AG09309 (cell line): ENCODE measurements around the gene METAP1D.

Experiments used
- DNase-seq: peaks from one replicate; pipeline ENCODE4 v3.0.0-alpha.2; 2010; ENCODE audit warnings: low read depth
- H3K4me3 ChIP-seq: 2 replicates; pipeline ENCODE4 v1.5.1; 2011; ENCODE audit warnings: mild to moderate bottlenecking, low read depth, low read length, moderate library complexity; ENCODE audit not compliant: control insufficient read depth
- CTCF ChIP-seq: IDR thresholded peaks from 2 replicates; pipeline ENCODE4 v1.5.1; 2011; ENCODE audit warnings: mild to moderate bottlenecking, low read depth, low read length, inconsistent platforms; ENCODE audit not compliant: insufficient read depth, control insufficient read depth; ENCODE audit errors: missing control alignments

The METAP1D gene

GRCh38 chr2:172031536-172031935 is 31.8 kb downstream of the METAP1D start:
- H3K4me3 ChIP-seq = no peak overlapping the region
- no peak for DNase-seq
- no peak for TF ChIP-seq CTCF

GRCh38 chr2:172038121-172038520 is 38.4 kb downstream of the METAP1D start:
- TF ChIP-seq CTCF = no peak
- no peak for DNase-seq
- no peak overlapping the region for H3K4me3 ChIP-seq

GRCh38 chr2:172038604-172039003 is 38.9 kb downstream of the METAP1D start:
- peak; percentile 95 for DNase-seq
- H3K4me3 ChIP-seq = no peak overlapping the region
- no peak for TF ChIP-seq CTCF

GRCh38 chr2:172039011-172039704 is 39.4 kb downstream of the METAP1D start:
- DNase-seq = no peak

GRCh38 chr2:172040311-172040710 is 40.6 kb downstream of the METAP1D start:
- no peak for TF ChIP-seq CTCF
- no peak overlapping the region for H3K4me3 ChIP-seq
- DNase-seq = no peak

More at GRCh38 chr2:172039011-172039704, 39.4 kb downstream of the METAP1D start:
- no peak overlapping the region for H3K4me3 ChIP-seq
- no peak for TF ChIP-seq CTCF

GRCh38 chr2:172046080-172046678 is 46.4 kb downstream of the METAP1D start:
- no peak for DNase-seq
- no peak overlapping the region for H3K4me3 ChIP-seq
- no peak for TF ChIP-seq CTCF
